Ishikawa (cell line): ENCODE results near the gene HOXA3.

Experiments used
- CEBPB ChIP-seq: IDR thresholded peaks from 2 replicates; pipeline ENCODE4 v1.6.1; 2012
- CREB1 ChIP-seq: IDR thresholded peaks from 2 replicates; pipeline ENCODE4 v1.6.1; 2012; ENCODE audit warnings: low read depth
- EGR1 ChIP-seq: IDR thresholded peaks from 2 replicates; pipeline ENCODE4 v1.6.1; 2012
- EP300 ChIP-seq: IDR thresholded peaks from 2 replicates; pipeline ENCODE4 v1.6.1; 2012; ENCODE audit warnings: borderline replicate concordance
- FOXM1 ChIP-seq: IDR thresholded peaks from 2 replicates; pipeline ENCODE4 v1.6.1; 2012; ENCODE audit warnings: low read depth, borderline replicate concordance
- MAX ChIP-seq: IDR thresholded peaks from 2 replicates; pipeline ENCODE4 v1.6.1; 2012
- NFIC ChIP-seq: IDR thresholded peaks from 2 replicates; pipeline ENCODE4 v1.6.1; 2012
- RAD21 ChIP-seq: IDR thresholded peaks from 2 replicates; pipeline ENCODE4 v1.6.1; 2012; ENCODE audit warnings: low read depth
- REST ChIP-seq: IDR thresholded peaks from 2 replicates; pipeline ENCODE4 v1.6.1; 2012; ENCODE audit warnings: low read depth, mild to moderate bottlenecking
- TAF1 ChIP-seq: IDR thresholded peaks from 2 replicates; pipeline ENCODE4 v1.6.1; 2012; ENCODE audit warnings: low read depth, mild to moderate bottlenecking
- TCF12 ChIP-seq: IDR thresholded peaks from 2 replicates; pipeline ENCODE4 v1.6.1; 2012; ENCODE audit warnings: low read depth
- TEAD4 ChIP-seq: IDR thresholded peaks from 2 replicates; pipeline ENCODE4 v1.6.1; 2012
- USF1 ChIP-seq: IDR thresholded peaks from 2 replicates; pipeline ENCODE4 v1.6.1; 2012
- YY1 ChIP-seq: IDR thresholded peaks from 2 replicates; pipeline ENCODE4 v1.6.1; 2012; ENCODE audit warnings: low read depth
- ZBTB7A ChIP-seq: IDR thresholded peaks from 2 replicates; pipeline ENCODE4 v1.6.1; 2012; ENCODE audit warnings: low read depth

Gene HOXA3

DNA sequence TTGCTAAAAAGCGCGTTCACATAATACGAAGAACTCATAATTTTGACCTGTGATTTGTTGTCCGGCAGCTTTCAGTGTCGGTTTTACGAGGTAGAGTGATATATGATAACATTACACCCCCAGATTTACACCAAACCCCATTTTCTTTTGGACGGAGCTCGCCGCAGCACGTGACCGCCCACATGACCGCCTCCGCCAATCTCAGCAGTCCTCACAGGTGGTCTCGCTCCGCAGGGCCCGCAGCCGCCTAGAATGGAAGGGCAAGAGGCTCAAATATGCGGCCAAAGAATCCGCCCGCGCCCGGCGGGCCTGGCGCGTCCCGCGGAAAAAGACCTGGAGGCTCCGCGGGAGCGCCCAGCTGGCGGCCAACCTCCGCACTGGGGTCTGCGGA lies 4.1 kb upstream of the HOXA3 start, which contains the start of gene HOXA7:
TSS of gene HOXA7 (minus strand) at position 168 of the 391 bp plus-strand sequence. CDS start at position 38, 130 bp downstream.
- TF ChIP-seq TCF12 (no peak; the same call in 1 of the 2 replicates), YY1 (peak; percentile 81), TEAD4 (peak; percentile 31; the same call in 1 of the 2 replicates), NFIC (peak; percentile 25), TAF1 (peak; percentile 81), USF1 (peak; percentile 100), MAX (no peak; the same call in none of the 2 replicates), ZBTB7A (0 out of 2 replicates have a peak, but pooled peaks have one; percentile 55)

DNA sequence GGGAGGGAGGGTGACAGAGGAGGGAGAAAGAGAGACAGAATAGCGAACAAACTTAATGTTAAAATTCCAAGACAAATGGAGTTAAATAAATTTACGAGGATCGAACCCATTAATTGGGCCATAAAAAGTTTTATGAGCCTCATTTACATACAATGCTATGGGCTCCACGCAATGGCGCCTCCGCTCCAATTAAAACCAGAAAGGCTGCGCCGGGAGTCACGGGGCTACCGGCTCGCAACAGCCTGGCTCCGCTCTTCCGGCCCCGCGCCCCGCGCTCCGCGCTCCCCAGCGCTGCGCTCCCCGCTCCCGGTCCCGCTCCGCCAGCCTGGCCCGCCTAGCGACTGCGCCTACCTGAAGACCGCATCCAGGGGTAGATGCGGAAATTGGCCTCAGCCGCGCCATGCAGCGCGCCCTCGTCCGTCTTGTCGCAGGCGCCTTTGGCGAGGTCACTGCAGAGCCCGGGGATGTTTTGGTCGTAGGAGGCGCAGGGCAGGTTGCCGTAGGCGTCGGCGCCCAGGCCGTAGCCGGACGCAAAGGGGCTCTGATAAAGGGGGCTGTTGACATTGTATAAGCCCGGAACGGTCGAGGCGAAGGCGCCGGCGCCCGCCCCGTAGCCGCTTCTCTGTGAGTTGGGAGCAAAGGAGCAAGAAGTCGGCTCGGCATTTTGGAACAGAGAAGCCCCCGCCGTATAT lies 3.6 kb upstream of the HOXA3 start:
- TF ChIP-seq RAD21 (no peak), CREB1 (no peak), NFIC (no peak), EP300 (no peak), CEBPB (no peak), REST (no peak), USF1 (peak; percentile 65), MAX (peak; percentile 50), FOXM1 (no peak), TAF1 (peak; percentile 31), EGR1 (no peak), ZBTB7A (no peak; the same call in 1 of the 2 replicates), YY1 (no peak)

DNA sequence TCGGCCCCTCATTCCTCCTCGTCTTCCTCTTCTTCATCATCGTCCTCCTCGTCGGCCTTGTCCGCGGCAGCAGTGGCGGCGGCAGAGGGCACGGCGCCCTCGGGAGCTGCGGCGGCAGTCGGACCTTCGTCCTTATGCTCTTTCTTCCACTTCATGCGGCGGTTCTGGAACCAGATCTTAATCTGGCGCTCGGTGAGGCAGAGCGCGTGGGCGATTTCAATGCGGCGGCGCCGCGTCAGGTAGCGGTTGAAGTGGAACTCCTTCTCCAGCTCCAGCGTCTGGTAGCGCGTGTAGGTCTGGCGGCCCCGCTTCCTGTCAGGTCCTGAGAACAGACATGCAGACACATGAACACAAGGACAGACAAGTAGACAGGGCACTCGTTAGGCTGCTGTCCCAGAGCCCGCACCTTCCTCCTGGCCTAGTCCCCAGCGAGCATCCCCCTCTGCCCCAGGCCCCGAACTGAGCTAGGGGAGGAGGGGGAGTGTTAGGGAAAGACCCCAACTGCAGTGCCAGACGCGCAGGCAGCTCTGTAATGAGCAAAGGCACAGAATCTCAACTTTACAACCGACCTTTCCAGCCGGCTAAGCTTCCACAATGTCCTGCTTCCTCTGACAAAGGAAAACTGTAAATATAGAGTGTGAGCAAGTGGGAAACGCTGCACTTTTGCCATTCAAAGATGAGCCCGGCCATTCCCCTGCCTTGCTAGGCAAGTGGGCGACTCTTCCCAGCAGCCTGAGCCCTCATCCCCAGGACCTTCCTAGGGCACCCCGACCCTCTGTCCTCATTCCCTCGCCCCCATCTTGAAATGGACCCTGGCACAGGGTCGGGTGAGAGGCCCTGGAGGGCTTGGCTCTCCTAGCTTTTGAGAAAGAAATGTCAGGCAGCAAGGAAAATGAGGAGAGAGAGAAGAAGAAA lies 2.8 kb upstream of the HOXA3 start:
- TF ChIP-seq EGR1: no peak
- no peak for TF ChIP-seq ZBTB7A
- TF ChIP-seq REST: no peak
- no peak for TF ChIP-seq USF1
- TF ChIP-seq TCF12: no peak
- TF ChIP-seq RAD21: no peak
- TF ChIP-seq EP300: no peak

GRCh38 chr7:27154369-27154768 lies 2.0 kb upstream of the HOXA3 start:
- TF ChIP-seq TEAD4 (no peak), EGR1 (no peak), TAF1 (no peak), MAX (no peak), FOXM1 (no peak), TCF12 (no peak), YY1 (no peak), CREB1 (no peak), ZBTB7A (no peak), RAD21 (no peak), NFIC (no peak), CEBPB (no peak), REST (no peak), USF1 (no peak), EP300 (no peak)
